ENCODE measurements around the gene TGM2. TPM values are rescaled to one million over a fixed set of nuclear protein-coding genes. Genes with fewer than 3 reads are reported as not detected.

The TGM2 gene
- total RNA-seq, 4 donors from 2014 or later, result 163 to 385 (median 188) TPM

- peak overlapping the region; percentile 71 to 88 (median 78) for H3K27ac ChIP-seq
- peaks cover 0 to 59% of the 10 kb centered on the region in 2 donors for H3K36me3 ChIP-seq
- TF ChIP-seq POLR2A (IDR thresholded peaks at IDR 0.05) (no peak), POLR2AphosphoS5 (IDR thresholded peaks at IDR 0.05) (peak; percentile 66)
- ATAC-seq, result no peak
- H3K4me1 ChIP-seq, result peaks cover 13 to 51% (median 22%) of the 10 kb centered on the region in 3 donors
- no peaks in the 10 kb centered on the region for H3K9me3 ChIP-seq
- H3K27me3 ChIP-seq, result no peaks in the 10 kb centered on the region
- 26 to 49% methylated on average over 5 to 7 of the region's 9 CpGs for WGBS, 2 donors (ENCODE audit: low coverage in 1 of 2)
- H3K4me3 ChIP-seq, result no peak overlapping the region
Measured at GRCh38 chr20:38144974-38145728, 19.9 kb downstream of the TGM2 start.

- no peaks in the 10 kb centered on the region for H3K9me3 ChIP-seq
- no peak for ATAC-seq
- TF ChIP-seq, protein P1, sequence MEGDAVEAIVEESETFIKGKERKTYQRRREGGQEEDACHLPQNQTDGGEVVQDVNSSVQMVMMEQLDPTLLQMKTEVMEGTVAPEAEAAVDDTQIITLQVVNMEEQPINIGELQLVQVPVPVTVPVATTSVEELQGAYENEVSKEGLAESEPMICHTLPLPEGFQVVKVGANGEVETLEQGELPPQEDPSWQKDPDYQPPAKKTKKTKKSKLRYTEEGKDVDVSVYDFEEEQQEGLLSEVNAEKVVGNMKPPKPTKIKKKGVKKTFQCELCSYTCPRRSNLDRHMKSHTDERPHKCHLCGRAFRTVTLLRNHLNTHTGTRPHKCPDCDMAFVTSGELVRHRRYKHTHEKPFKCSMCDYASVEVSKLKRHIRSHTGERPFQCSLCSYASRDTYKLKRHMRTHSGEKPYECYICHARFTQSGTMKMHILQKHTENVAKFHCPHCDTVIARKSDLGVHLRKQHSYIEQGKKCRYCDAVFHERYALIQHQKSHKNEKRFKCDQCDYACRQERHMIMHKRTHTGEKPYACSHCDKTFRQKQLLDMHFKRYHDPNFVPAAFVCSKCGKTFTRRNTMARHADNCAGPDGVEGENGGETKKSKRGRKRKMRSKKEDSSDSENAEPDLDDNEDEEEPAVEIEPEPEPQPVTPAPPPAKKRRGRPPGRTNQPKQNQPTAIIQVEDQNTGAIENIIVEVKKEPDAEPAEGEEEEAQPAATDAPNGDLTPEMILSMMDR (IDR thresholded peaks at IDR 0.05), result no peak
- TF ChIP-seq POLR2AphosphoS5 (IDR thresholded peaks at IDR 0.05), result no peak
- no peak for TF ChIP-seq POLR2A (IDR thresholded peaks at IDR 0.05)
- no peak for TF ChIP-seq EP300 (IDR thresholded peaks at IDR 0.05)
- H3K4me1 ChIP-seq, result peaks cover 13 to 45% (median 22%) of the 10 kb centered on the region in 3 donors
- H3K27ac ChIP-seq, result peak overlapping the region; percentile 71 to 88 (median 78)
- no peak overlapping the region for H3K4me3 ChIP-seq
- H3K27me3 ChIP-seq, result no peaks in the 10 kb centered on the region
- 30 to 40% methylated on average over 1 to 3 of the region's 5 CpGs for WGBS, 2 donors (ENCODE audit: low coverage in 1 of 2)
- peaks cover 0 to 60% of the 10 kb centered on the region in 2 donors for H3K36me3 ChIP-seq
Measured at GRCh38 chr20:38144598-38144973, 20.5 kb downstream of the TGM2 start.

GRCh38 chr20:38143646-38144554 is 21.2 kb downstream of the TGM2 start:
- TF ChIP-seq EP300 (IDR thresholded peaks at IDR 0.05), result no peak
- TF ChIP-seq POLR2A (IDR thresholded peaks at IDR 0.05), result peak in 1 of 2 donors; percentile 16
- TF ChIP-seq POLR2AphosphoS5 (IDR thresholded peaks at IDR 0.05), result peak; percentile 94
- TF ChIP-seq, protein P1 (IDR thresholded peaks at IDR 0.05), result no peak
- H3K27me3 ChIP-seq, result no peaks in the 10 kb centered on the region
- peak overlapping the region; percentile 71 to 88 (median 78) for H3K27ac ChIP-seq
- WGBS, 2 donors (ENCODE audit: low coverage in 1 of 2), result 27 to 50% methylated on average over 9 to 10 of the region's 16 CpGs
- peak; percentile 66 for ATAC-seq
- H3K36me3 ChIP-seq, result peaks cover 0 to 63% of the 10 kb centered on the region in 2 donors
- peaks cover 13 to 40% (median 22%) of the 10 kb centered on the region in 3 donors for H3K4me1 ChIP-seq
- no peaks in the 10 kb centered on the region for H3K9me3 ChIP-seq
- no peak overlapping the region for H3K4me3 ChIP-seq

DNA sequence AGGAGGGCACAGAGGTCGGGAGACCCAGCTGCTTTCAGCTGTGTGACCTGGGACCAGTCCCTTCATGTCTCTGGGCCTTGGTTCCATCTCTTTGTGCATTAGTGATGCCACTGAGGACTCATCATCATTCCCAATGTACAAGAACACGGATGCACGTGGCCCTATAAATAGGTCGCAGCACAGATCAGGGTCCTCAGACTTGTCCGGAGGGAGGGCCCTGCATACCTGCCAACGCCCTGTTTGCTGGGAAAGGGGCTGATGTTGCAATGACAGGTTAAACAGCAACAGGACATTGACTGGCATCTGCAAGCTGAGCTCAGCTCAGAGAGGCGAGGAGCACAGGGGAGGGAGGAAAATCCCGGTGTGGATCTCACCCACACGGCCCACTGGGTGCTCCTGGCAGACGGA is 21.8 kb downstream of the TGM2 start:
- no peaks in the 10 kb centered on the region for H3K27me3 ChIP-seq
- H3K36me3 ChIP-seq, result peaks cover 0 to 63% of the 10 kb centered on the region in 2 donors
- WGBS, 2 donors (ENCODE audit: low coverage in 1 of 2), result 43 to 57% methylated on average over 2 to 6 of the region's 10 CpGs
- H3K4me1 ChIP-seq, result peaks cover 13 to 37% (median 22%) of the 10 kb centered on the region in 3 donors
- peak overlapping the region; percentile 71 to 88 (median 78) for H3K27ac ChIP-seq
- H3K9me3 ChIP-seq, result no peaks in the 10 kb centered on the region
- H3K4me3 ChIP-seq, result no peak overlapping the region
- ATAC-seq, result no peak
- TF ChIP-seq POLR2A (IDR thresholded peaks at IDR 0.05) (no peak), POLR2AphosphoS5 (IDR thresholded peaks at IDR 0.05) (no peak), EP300 (IDR thresholded peaks at IDR 0.05) (no peak)
- TF ChIP-seq, protein P1 (IDR thresholded peaks at IDR 0.05), result no peak

GRCh38 chr20:38141889-38142494 is 23.1 kb downstream of the TGM2 start:
- Histone ChIP-seq H3K36me3 (peaks cover 0 to 63% of the 10 kb centered on the region in 2 donors), H3K4me1 (peaks cover 13 to 37% (median 22%) of the 10 kb centered on the region in 3 donors), H3K9me3 (no peaks in the 10 kb centered on the region), H3K4me3 (no peak overlapping the region), H3K27ac (peak overlapping the region in 3 of 4 donors; percentile 37 to 75 (median 42)), H3K27me3 (no peaks in the 10 kb centered on the region)
- ATAC-seq, result no peak
- 80 to 92% methylated on average over 1 to 4 of the region's 16 CpGs for WGBS, 2 donors (ENCODE audit: low coverage in 1 of 2)
- TF ChIP-seq POLR2A (IDR thresholded peaks at IDR 0.05), result no peak
- TF ChIP-seq, protein P1 (IDR thresholded peaks at IDR 0.05), result no peak
- no peak for TF ChIP-seq EP300 (IDR thresholded peaks at IDR 0.05)
- TF ChIP-seq POLR2AphosphoS5 (IDR thresholded peaks at IDR 0.05), result no peak
